Activated naive CD4-positive, alpha-beta T cell (primary cell): ENCODE measurements around the gene TBC1D5.
"Not testable (repeated sequence)": the region's sequence is repeated elsewhere in the genome, so short reads cannot be mapped to it uniquely, and the experiment has no call there.

ENCODE experiments used
- DNase-seq, 4 experiments: peaks; one replicate each; lab custom pipeline; 2025; lab: John Stamatoyannopoulos, UW

Gene TBC1D5

DNA sequence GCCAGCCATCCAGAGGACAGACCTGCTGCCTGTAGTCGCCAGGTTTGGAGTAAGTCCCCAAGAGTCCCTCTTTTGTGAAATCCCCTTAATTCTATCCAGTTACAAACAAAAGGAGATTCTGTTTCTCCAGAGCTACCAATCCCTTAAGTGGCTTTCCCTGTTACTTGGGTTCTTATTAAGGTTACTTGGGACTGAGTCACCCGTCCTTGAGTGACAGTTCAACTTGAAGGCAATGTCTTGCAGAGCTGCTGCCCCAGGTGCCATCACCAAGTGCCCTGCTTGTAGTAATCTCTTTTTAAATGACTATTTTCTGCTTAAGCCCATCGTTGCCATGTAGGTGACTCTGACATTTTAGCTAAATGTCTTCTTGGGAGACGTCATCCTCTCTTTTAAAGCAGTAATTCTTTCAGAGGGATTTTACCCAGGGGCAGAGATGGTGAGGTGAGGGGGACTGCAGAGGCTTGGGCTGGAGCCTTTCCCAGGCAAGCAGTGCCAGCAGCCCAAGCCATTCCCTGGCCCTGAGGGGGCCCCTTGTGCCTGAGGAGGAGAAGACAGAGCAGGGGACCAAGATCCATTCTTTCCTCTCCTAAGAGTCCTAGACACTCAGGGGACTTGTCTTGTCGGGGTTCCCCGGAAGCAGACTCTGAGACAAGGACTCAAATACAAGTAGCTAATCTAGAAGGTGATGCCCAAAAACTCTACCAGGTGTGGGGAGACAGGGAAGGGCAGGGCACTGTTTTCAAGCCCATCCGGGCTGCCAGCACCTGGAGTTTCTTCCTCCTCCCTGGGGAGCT lies 604.0 kb downstream of the TBC1D5 start:
- no peak for DNase-seq

DNA sequence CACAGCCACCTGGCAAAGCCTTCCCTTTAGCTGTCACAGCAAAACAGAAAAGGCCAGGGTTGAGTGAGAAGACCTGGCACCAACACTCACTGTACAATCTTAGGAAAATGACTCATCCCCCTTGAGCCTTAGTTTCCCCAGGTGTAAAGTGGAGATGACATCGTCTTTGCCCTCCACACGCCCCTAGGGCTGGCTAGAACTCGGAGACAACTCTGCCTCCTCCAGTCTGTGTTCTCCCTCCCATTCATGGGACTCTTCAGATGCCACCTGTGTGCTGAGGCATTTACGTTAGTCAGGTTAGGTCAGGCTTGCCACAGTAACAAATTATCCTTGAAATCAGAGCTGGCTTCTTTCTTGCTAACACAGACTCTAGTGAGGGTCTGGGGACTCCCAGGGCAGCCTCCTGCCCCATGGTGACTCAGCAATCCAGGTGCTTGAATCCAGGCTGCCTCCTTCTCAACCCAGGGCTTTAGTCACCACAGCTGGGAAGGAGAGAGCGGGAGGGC lies 605.1 kb downstream of the TBC1D5 start:
- DNase-seq = no peak

GRCh38 chr3:17136136-17136721 lies 606.2 kb downstream of the TBC1D5 start:
- no peak for DNase-seq

DNA sequence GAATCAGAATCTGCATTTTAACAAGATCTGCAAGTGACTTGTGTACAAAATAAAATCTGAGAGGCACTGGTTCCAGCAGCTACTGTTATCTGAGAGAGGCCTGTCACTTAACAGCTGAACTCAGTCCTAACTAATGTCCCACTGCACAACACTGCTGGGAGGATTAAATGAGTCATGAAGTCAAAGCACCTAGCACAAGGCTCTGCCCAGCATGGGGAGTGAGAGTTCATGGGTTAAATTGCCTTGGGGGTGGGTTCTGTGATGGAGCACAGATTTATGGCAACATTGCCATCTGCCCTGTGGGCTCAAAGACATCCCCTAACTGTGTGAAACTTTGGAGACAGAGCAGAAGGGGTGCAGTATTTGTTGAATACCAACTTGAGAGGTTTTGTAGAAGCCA lies 606.7 kb downstream of the TBC1D5 start:
- no peak for DNase-seq

- no peak for DNase-seq
Measured at GRCh38 chr3:17133632-17134545, 608.5 kb downstream of the TBC1D5 start.

DNA sequence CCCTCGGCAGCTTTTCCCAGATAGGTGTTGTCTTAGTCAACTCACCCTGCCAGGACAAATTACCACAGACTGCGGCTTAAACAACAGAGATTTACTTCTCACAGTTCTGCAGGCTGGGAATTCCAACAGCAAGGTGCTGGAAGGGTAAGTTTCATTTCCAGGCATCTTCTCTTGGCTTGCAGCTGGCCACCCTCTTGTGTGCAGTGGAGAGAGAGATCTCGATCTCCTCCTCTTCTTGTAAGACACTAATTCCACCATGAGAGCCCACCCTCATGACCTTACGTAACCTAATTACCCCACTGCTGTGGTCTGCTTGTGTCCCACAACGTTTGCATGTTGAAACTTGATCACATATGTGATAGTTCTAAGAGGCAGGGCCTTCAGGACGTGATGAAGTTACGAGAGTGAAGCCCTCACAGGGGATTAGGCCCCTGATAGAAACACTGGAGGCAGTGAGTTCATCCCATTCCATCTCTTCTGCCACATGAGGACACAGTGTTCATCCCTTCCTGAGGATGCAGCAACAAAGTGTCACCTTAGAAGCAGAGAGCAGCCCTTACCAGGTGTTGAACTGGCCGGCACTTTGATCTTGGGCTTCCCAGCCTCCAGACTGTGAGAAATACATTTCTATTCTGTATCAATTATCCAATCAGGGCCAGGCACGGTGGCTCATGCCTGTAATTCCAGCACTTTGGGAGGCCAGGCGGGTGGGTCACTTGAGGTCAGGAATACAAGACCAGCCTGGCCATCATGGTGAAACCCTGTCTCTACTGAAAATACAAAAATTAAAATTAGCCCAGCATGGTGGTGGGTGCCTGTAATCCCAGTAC lies 609.9 kb downstream of the TBC1D5 start:
- DNase-seq = no peak

DNA sequence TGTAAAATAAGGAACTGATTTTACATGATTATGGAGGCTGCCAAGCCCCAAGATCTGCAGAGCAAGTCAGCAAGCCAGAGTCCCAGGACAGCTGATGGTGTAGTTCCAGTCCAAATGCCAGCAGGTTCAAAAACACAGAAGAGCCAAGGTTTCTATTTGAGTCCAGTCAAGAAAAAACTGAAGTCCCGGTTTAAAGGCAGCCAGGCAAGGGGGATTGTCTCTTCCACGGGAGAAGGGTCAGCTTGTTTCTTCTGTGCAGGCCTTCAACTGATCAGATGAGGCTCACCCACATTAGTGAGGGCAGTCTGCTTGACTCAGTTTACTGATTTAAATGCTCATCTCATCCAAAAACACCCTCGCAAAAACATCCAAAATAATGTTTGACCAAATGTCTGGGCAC lies 611.5 kb downstream of the TBC1D5 start:
- no peak for DNase-seq

DNA sequence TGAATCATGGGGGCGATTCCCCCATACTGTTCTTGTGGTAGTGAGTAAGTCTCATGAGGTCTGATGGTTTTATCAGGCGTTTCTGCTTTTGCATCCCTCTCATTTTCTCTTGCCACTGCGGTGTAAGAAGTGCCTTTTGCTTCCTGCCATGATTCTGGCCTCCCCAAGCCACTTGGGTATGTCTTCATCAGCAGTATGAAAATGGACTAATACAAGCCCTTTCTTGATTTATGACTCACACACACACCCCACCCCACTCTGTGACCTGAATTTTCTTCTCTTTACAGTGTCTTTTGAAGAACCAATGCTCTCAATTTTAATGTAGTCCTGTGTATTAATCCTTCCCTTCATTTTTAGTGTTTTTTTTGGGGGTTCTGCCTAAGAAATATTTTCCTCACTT lies 612.9 kb downstream of the TBC1D5 start:
- no peak for DNase-seq

- not testable (repeated sequence) for DNase-seq
Measured at GRCh38 chr3:17128671-17129070, 613.8 kb downstream of the TBC1D5 start.

DNA sequence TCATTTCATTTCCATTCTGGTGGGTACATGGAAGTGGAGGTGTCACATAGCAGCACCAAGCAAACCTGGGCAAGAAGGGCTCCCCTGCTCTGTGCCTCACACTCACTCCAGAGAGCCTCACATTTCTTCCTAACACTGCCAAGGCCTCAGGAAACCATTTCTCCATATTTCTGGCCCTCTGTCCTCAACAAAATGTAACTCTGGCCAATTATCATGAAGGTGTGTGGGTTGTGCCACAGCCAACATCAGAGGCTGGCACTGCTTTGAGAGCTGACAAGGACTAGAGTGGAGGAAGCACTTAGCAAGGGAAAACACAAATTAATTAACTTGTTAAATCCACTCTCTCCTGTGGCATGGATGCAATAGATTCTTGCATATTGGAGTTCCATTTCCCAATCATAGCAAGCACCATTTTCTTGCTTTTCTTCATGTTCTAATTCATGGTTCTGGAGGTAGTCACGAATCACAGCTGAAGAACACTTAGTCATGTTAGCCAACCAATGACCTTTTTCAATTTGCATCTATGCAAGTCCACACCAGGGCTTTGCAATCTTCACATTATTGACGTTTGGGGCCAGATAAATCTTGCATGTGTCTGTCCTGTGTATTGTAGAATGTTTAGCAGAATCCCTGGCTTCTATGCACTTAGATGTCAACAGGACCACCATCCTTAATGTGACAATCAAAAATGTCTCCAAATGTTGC lies 616.5 kb downstream of the TBC1D5 start:
- no peak for DNase-seq

DNA sequence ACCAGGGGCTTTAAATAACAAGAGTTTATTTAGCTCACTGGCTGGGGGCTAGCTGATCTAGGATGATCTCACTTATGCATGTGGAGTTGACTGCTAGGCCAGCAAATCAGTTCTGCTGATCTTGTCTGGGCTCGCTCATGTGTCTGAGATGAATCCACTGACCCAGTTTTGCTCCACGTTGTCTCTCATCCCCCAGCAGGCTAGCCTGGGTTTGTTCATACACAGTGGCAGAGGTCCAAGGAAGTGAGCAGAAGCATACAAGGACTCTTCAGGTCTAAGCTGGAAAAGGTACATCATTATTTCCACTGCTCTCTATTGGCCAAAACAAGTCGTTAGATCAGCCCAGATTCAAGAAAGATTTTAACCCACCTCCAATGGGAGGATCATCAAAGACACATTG lies 619.7 kb downstream of the TBC1D5 start:
- no peak for DNase-seq

DNA sequence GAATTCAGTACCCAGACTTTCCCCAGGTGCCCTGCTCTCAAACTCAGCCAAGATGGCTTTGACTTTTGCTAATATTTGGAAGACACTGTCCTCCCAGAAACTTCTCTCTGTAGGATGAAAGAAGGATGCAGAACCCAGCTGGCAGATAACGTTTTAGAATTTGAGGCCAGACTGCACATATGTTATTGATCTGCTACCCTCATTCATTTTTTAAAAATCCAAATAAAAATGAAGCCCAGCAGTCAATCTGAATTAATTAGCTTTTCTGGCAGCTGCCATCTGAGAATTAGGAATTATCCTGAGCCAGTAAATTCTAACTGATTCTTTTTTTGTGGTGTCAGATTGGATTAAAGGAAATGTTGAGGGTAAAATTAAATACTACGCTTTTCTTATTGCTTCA lies 621.1 kb downstream of the TBC1D5 start:
- no peak for DNase-seq

- DNase-seq = no peak
Measured at GRCh38 chr3:17120115-17120514, 622.3 kb downstream of the TBC1D5 start.

- DNase-seq = no peak
Measured at GRCh38 chr3:17119201-17120072, 623.0 kb downstream of the TBC1D5 start.

DNA sequence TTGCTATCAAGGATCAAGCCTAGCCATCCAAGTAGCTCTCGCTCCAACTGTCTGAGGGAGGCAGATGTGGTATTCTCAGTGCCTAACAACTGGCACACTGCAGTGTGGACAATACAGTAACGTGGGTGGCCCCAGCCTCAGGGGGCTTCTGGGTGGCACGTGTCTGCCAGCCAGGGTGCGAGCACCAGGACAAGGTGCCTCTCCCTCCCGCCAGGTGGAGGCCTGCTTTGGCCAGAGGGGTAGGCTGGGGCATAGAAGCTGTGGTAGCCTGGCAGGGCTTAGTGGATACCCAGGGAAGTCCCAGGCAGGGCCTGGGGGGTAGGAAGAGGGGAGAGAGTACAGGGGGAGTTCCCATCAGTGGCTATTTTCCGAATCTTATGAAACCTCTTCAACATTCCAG lies 623.7 kb downstream of the TBC1D5 start:
- no peak for DNase-seq

- no peak for DNase-seq
Measured at GRCh38 chr3:17116007-17116600, 626.3 kb downstream of the TBC1D5 start.

DNA sequence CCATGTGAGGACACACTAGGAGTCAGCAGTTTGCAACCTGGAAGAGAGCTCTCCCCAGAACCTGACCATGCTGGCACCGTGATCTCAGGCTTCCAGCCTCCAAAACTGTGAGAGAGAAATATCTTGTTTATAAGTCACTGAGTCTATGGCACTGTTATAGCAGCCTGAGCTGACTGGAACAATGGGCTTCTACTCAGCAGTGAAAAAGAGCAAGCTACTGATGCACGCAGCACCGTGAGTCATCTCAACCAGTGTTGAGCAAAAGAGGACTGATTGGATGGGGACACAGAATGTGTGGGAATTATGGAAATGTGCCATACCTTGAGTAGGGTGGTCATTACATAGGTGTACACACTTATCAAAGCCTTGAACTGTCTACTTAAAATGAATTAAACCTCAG lies 627.2 kb downstream of the TBC1D5 start:
- DNase-seq = no peak

DNA sequence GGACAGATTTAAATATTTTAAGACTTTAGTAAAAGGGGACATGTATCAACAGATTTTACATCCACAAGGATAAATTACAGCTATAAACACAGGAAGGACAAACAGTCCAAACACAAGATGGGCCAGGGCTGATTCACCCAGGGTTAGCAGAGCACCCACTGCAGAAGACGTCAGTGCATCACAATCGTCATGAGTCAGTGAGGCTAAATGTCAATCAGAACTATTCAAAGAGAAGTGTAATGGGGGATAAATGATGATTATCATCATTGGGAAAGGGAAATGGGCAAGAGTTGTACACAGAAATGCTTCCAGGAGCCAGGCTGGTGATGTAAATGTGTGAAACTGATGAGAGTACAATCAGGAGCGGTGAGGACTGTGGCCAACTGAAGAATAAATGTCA lies 630.8 kb downstream of the TBC1D5 start:
- no peak for DNase-seq

DNA sequence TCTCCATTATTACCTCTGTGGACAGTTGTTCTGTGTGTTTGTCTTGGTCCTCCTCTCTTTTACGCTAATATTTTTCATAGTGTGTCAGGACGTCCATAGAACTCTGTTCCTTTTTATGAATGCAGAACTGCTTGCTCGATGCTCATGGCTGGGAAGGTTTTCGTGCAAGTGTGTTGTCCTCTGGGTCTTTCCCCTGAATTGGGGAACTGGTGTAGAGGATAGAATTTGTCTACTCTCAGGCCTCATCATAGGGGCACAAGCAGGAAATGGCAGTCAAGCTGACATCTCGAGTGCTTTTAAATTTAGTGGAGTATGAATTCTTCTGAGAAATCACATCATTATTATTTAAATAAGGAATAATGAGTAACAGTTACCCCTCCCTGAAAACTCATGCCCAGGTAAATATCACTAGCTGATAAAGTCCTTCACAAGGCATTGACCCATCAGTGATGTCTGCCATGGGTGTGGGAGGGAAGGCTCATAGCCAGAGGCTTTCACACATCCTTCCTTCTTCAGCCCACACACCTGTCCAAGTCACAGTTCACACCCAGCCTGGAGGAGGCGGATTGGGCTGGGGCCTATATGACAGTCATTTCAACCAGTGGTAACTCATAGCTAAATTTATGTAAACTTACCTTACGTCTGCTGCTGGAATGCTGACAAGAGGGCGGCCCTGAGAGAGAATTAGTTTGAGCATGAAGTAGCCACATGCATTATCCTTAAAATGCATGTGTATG lies 631.6 kb downstream of the TBC1D5 start:
- DNase-seq = no peak
